Measurements from ENCODE around the gene RERE.

GRCh38 chr1:8362701-8363101, 454.7 kb downstream of the RERE start:
- TF ChIP-seq CTCF (IDR thresholded peaks at IDR 0.05; ENCODE audit: borderline replicate concordance, extremely low read depth, low read length, poor library complexity, severe bottlenecking) (no peak), EZH2 (IDR thresholded peaks at IDR 0.05; ENCODE audit: borderline replicate concordance, low read depth, low read length, severe bottlenecking) (no peak)
